ENCODE measurements around the gene NR4A1.

NR4A1 gene

GRCh38 chr12:52018433-52019112 is 32.7 kb upstream of the NR4A1 start:
- DNase-seq, result no peak

GRCh38 chr12:52019113-52019770 is 32.0 kb upstream of the NR4A1 start:
- DNase-seq, result no peak

- peak; percentile 40 for DNase-seq
These were observed 30.5 kb upstream of the NR4A1 start for GRCh38 chr12:52020539-52021336.

GRCh38 chr12:52022841-52023181 is 28.4 kb upstream of the NR4A1 start:
- DNase-seq, result peak; percentile 29

GRCh38 chr12:52023182-52023975 is 27.9 kb upstream of the NR4A1 start:
- DNase-seq, result peak; percentile 91

GRCh38 chr12:52023976-52024688 is 27.1 kb upstream of the NR4A1 start:
- peak; percentile 30 for DNase-seq

GRCh38 chr12:52024845-52025230 is 26.4 kb upstream of the NR4A1 start:
- DNase-seq, result peak; percentile 19

GRCh38 chr12:52026263-52026662 is 25.0 kb upstream of the NR4A1 start:
- DNase-seq, result no peak

- no peak for DNase-seq
These were observed 24.0 kb upstream of the NR4A1 start for GRCh38 chr12:52027085-52027843.

GRCh38 chr12:52029685-52030084 is 21.6 kb upstream of the NR4A1 start:
- no peak for DNase-seq

- DNase-seq, result no peak
These were observed 18.8 kb upstream of the NR4A1 start for GRCh38 chr12:52032446-52032803.

- DNase-seq, result peak; percentile 89
These were observed 18.3 kb upstream of the NR4A1 start for GRCh38 chr12:52032804-52033445.

GRCh38 chr12:52033446-52034140 is 17.6 kb upstream of the NR4A1 start:
- DNase-seq, result no peak

GRCh38 chr12:52035190-52035589 is 16.1 kb upstream of the NR4A1 start:
- DNase-seq, result no peak

GRCh38 chr12:52035926-52036325 is 15.3 kb upstream of the NR4A1 start:
- no peak for DNase-seq

- DNase-seq, result peak; percentile 72
These were observed 14.6 kb upstream of the NR4A1 start for GRCh38 chr12:52036587-52037171.

GRCh38 chr12:52037248-52037861 is 13.9 kb upstream of the NR4A1 start:
- no peak for DNase-seq

- DNase-seq, result no peak
These were observed 12.8 kb upstream of the NR4A1 start for GRCh38 chr12:52038447-52038846.

GRCh38 chr12:52041035-52041434 is 10.2 kb upstream of the NR4A1 start:
- no peak for DNase-seq

GRCh38 chr12:52041695-52042123 is 9.5 kb upstream of the NR4A1 start:
- peak; percentile 18 for DNase-seq
